ENCODE data around the gene CREB3L1. TPM values are rescaled to one million over a fixed set of nuclear protein-coding genes. Genes with fewer than 3 reads are reported as not detected.
A peak's percentile ranks its signal among the peaks of the same experiment; 100 is the strongest.

The CREB3L1 gene
- total and polyA plus RNA-seq, 2 experiments from 2014 or later, result 8.5 to 10.4 TPM

DNA sequence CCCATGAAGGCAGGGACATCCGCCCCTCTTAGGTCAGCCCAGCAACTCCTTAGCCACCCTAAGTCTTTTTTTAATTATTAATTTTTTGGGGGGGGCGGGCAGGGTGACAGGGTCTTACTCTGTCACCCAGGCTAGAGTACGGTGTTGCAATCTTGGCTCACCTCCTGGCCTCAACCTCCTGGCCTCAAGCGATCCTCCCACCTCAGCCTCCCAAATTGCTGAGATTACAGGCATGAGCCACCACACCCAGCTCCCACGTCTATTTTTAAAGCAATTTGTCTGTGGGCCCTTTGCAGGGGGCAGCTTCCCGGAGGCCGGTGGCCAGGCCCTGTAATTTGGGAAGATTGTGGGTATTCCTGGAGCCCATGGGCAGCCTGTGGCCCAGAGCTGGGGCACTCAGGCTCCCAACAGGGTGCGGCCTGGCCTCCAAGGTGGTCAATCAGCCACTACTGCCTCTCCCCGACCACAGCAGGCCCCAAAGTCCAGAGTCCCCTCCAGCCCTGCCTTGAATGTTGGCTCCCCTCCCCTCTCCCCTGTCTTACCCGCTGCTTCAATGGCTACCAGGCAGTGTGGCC, 27.2 kb downstream of the CREB3L1 start (continued):
- TF ChIP-seq, protein P1, sequence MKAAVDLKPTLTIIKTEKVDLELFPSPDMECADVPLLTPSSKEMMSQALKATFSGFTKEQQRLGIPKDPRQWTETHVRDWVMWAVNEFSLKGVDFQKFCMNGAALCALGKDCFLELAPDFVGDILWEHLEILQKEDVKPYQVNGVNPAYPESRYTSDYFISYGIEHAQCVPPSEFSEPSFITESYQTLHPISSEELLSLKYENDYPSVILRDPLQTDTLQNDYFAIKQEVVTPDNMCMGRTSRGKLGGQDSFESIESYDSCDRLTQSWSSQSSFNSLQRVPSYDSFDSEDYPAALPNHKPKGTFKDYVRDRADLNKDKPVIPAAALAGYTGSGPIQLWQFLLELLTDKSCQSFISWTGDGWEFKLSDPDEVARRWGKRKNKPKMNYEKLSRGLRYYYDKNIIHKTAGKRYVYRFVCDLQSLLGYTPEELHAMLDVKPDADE (IDR thresholded peaks at IDR 0.05), result no peak
- TF ChIP-seq ZNF114 (CRISPR knock-in tag; IDR thresholded peaks at IDR 0.05) (no peak), STAT1 (IDR thresholded peaks at IDR 0.05; ENCODE audit: unreplicated experiment) (no peak), EZH2phosphoT487 (IDR thresholded peaks at IDR 0.05; ENCODE audit: unreplicated experiment) (no peak)
- TF ChIP-seq, protein P2, sequence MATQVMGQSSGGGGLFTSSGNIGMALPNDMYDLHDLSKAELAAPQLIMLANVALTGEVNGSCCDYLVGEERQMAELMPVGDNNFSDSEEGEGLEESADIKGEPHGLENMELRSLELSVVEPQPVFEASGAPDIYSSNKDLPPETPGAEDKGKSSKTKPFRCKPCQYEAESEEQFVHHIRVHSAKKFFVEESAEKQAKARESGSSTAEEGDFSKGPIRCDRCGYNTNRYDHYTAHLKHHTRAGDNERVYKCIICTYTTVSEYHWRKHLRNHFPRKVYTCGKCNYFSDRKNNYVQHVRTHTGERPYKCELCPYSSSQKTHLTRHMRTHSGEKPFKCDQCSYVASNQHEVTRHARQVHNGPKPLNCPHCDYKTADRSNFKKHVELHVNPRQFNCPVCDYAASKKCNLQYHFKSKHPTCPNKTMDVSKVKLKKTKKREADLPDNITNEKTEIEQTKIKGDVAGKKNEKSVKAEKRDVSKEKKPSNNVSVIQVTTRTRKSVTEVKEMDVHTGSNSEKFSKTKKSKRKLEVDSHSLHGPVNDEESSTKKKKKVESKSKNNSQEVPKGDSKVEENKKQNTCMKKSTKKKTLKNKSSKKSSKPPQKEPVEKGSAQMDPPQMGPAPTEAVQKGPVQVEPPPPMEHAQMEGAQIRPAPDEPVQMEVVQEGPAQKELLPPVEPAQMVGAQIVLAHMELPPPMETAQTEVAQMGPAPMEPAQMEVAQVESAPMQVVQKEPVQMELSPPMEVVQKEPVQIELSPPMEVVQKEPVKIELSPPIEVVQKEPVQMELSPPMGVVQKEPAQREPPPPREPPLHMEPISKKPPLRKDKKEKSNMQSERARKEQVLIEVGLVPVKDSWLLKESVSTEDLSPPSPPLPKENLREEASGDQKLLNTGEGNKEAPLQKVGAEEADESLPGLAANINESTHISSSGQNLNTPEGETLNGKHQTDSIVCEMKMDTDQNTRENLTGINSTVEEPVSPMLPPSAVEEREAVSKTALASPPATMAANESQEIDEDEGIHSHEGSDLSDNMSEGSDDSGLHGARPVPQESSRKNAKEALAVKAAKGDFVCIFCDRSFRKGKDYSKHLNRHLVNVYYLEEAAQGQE (IDR thresholded peaks at IDR 0.05; ENCODE audit: unreplicated experiment), result no peak

DNA sequence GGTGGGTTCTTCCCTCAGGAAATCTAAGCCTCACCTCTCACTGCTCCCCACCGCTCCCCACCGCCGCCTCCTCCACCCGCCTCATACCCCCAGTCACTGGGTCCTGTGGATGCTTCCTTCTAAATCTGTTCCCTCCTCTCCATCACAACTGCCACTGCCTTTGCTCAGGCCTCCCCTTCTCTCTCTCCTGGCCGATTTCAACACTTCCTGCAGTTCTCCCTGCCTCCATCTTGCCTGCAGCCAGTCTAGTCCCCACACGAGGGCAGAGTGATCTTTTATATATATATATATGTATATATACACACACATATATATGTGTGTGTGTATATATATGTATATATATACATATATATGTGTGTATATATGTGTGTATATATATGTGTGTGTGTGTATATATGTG, 27.8 kb downstream of the CREB3L1 start:
- H3F3A ChIP-seq (replicated peaks; ENCODE audit: low read depth), result peaks cover 4% of the 10 kb centered on the region; the same call in 1 of the 2 replicates
- Mint-ChIP-seq H3K9me3 (no peaks in the 10 kb centered on the region), H3K27ac (peak overlapping the region; percentile 15; the same call in 1 of the 2 replicates), H3K27me3 (ENCODE audit: insufficient read depth, low read depth, poor library complexity) (peaks cover 6% of the 10 kb centered on the region), H3K36me3 (ENCODE audit: low read depth) (peaks cover 7% of the 10 kb centered on the region; the same call in 2 of the 3 replicates), H3K4me3 (no peak overlapping the region), H3K4me1 (peaks cover 16% of the 10 kb centered on the region)
- DNase-seq (ENCODE audit: low spot score) (no peak), ATAC-seq (no peak)
- no peak overlapping the region for H2AFZ ChIP-seq
- no peak for TF ChIP-seq JUNB (IDR thresholded peaks at IDR 0.05; ENCODE audit: unreplicated experiment)
- TF ChIP-seq, protein P1 (IDR thresholded peaks at IDR 0.05), result no peak
- TF ChIP-seq STAT1 (IDR thresholded peaks at IDR 0.05; ENCODE audit: unreplicated experiment), result no peak
- TF ChIP-seq ZNF114 (CRISPR knock-in tag; IDR thresholded peaks at IDR 0.05), result no peak
- no peak for TF ChIP-seq CREB1 (CRISPR knock-in tag; IDR thresholded peaks at IDR 0.05; ENCODE audit: low read depth)
- TF ChIP-seq, protein P3, sequence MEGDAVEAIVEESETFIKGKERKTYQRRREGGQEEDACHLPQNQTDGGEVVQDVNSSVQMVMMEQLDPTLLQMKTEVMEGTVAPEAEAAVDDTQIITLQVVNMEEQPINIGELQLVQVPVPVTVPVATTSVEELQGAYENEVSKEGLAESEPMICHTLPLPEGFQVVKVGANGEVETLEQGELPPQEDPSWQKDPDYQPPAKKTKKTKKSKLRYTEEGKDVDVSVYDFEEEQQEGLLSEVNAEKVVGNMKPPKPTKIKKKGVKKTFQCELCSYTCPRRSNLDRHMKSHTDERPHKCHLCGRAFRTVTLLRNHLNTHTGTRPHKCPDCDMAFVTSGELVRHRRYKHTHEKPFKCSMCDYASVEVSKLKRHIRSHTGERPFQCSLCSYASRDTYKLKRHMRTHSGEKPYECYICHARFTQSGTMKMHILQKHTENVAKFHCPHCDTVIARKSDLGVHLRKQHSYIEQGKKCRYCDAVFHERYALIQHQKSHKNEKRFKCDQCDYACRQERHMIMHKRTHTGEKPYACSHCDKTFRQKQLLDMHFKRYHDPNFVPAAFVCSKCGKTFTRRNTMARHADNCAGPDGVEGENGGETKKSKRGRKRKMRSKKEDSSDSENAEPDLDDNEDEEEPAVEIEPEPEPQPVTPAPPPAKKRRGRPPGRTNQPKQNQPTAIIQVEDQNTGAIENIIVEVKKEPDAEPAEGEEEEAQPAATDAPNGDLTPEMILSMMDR (conservative IDR thresholded peaks at IDR 0.05; ENCODE audit: low read depth in 2 of 2), result no peak
- TF ChIP-seq EZH2phosphoT487 (IDR thresholded peaks at IDR 0.05; ENCODE audit: unreplicated experiment), result no peak
- TF ChIP-seq, protein P2 (IDR thresholded peaks at IDR 0.05; ENCODE audit: unreplicated experiment), result no peak
- no peak for TF ChIP-seq EZH2 (IDR thresholded peaks at IDR 0.05; ENCODE audit: low read depth, unreplicated experiment)
- TF ChIP-seq ZNF331 (CRISPR knock-in tag; IDR thresholded peaks at IDR 0.05; ENCODE audit: low read depth), result no peak
- TF ChIP-seq NANOG (IDR thresholded peaks at IDR 0.05; ENCODE audit: borderline replicate concordance), result no peak
- no peak overlapping the region for H3K4me2 ChIP-seq
- no peaks in the 10 kb centered on the region; the same call in 1 of the 2 replicates for H4K20me1 ChIP-seq (replicated peaks; ENCODE audit: insufficient read depth)
- H3K4me1 ChIP-seq (ENCODE audit: insufficient read depth), result peaks cover 10% of the 10 kb centered on the region
- no peaks in the 10 kb centered on the region for H3K79me2 ChIP-seq (replicated peaks; ENCODE audit: insufficient read depth)
- H3K4me3 ChIP-seq, result no peak overlapping the region
- H3K36me3 ChIP-seq (ENCODE audit: insufficient read depth), result no peaks in the 10 kb centered on the region
- H3K27ac ChIP-seq (ENCODE audit: low read depth), result no peak overlapping the region
- H3K9me2 ChIP-seq (ENCODE audit: insufficient read depth), result no peaks in the 10 kb centered on the region
- H3K27me3 ChIP-seq (ENCODE audit: insufficient read depth), result no peaks in the 10 kb centered on the region

All from GM23338 (cell line).